HG03354 (cell line): ENCODE results near the gene CSRP2.

Experiments
- ATAC-seq: cut with Tn5 transposase; IDR thresholded peaks from one replicate; pipeline ENCODE4 v1.9.1; 2021; ENCODE audit warnings: mild to moderate bottlenecking; ENCODE audit not compliant: unreplicated experiment, poor library complexity, severe bottlenecking

CSRP2 gene

DNA sequence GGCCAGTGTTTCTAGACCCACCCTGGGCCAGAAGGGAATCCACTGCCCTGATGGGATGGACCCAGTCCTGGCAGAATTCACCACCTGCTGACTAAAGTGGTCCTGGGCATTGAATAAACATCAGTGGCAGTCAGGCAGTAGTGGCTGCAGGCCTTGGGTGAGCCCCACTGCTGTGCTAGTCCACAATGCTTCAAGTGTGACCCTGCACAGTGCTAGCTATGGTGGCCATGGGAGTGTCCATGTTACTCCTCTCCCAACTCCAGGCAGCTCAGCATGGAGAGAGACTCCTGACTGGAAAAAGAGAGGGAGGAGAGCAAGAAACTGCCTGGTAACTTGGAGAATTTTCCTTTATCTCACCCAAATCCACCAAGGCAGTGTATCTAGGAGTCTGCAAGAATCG, 17.5 kb upstream of the CSRP2 start:
- no peak for ATAC-seq

DNA sequence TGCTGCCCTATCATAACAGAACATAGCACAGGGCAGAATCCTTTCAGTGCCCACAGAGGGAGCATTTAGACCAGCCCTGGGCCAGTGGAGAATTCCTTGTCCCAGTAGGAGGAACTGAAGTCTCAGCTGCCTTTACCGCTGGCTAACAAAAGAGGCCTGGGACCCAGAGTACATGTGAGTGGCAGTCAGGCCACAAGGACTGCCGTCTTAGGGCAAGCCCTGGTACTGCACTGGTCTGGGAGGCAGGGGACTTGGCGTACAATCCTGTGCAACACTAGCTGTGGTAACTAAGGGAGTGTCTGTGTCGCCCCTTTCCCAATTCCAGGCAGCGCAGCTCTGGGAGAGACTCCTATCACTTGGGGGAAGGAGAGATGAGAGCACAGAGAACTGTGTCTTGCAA, 17.0 kb upstream of the CSRP2 start:
- ATAC-seq = no peak

DNA sequence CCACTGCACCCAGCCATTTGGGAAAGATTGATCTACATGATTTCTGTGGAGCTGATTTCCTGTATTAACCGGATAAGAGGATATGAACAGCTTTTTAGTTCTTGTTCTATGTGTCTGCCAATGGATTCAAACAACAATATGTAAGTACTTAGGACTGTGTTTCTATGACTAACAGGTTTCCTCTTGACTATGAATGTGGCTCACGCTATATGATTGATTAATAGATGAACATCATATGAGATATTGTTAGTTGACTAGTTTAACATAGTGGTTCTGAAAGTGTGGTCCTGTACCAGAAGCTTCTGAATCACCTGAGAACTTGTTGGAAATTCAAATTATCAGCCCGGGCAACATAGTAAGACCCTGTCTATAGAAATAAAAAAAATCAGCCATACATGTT, 12.8 kb upstream of the CSRP2 start:
- ATAC-seq = no peak

DNA sequence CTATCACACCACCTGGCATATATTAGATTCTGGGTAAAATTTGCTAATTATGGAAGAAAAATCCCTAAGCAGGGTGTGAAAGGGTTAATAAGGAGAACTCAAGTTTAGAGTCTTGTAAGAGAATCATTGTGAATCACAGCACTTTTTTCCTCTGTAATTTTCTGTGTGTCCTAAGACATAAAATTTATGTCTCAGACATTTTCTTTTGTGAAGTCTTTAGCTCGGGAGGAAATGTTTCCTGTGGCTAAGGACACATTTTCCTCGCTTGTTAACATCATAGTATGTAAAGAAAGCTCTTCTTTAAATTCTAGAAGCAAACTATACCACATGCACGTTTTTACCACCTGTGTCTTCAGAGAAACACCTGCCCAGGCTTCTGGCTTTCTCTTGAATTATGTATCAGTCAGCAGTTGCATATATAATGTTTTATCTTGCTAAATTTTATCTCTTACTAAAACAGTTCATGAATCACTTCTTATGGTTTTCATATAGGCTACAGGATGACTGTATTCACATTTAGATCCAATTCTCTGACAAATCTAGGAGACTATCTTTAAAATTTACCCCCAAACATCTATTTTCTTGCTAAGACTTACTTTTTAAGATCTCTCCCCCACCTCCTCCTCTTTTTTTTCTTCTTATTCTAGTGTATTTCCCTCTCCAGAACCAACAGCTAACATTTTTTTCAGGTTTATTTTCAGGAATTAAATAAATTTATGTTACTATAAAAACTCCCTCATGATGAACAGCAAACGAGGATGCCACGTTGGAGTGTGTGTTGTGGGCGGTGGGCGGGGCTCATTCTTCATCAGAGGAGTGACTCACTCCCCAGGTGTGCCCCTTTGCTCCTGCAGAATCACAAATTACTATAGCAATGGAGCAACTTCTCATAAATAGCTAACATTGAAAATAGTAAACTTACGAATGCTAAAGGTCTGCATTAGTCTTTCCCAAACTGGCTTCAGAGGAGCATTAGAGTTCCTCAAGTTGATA, 11.6 kb upstream of the CSRP2 start:
- ATAC-seq = no peak

DNA sequence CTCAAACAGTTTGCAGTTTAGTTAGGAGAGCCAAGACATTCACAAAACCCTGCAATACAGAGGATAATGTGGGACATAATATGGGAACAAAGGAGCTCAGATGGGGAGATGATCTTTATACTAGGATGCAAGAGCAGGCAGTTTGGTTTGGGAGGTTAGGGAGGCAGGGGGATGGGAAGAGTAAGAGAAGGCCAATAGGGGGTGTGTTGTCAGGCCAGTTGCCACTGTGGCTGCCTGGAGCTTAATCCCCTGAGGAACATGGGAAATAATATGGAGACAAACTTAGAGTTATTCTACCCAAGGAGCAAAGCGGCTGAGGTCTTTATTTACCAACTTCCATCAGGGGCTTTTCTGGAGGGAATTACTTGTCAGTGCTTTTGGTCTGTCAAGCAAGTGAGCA, 10.0 kb upstream of the CSRP2 start:
- no peak for ATAC-seq

DNA sequence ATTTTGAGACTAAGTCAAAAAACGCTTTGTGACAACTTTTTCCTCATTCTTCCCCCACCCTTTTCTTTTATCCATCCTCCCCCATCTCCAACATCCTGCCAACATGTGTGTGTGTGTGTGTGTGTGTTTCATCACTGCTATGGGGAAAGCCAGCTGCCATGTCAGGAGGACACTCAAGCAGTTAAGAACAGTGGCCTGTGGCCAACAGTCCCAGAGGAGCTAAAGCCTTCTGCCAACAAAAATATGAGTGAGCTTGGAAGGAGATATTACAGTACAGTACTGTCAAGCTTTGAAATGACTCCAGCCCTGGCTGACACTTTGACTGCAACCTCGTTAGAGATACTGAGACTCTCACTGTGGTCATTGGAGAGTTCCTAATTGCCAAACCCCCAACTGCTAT, 5.0 kb upstream of the CSRP2 start:
- no peak for ATAC-seq

DNA sequence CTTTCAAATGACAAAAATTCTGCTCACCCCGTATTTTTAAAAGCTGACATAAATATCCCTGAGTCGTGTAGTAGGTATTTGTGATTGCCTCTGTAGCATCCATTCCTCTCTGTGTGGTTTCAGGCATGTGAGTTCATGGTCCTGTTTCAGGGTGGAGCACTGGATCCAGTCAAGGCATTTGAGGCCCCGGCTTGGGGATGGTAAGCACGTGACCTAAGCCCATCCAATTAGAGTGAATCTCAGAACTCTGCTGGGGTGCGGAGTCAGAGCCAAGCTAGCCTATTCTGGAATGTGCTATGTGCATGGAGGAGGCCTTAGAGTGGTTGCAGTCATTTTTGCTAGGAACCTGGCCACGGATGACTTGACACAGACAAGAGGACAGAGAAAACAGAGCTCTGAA, 4.3 kb upstream of the CSRP2 start:
- ATAC-seq = no peak

DNA sequence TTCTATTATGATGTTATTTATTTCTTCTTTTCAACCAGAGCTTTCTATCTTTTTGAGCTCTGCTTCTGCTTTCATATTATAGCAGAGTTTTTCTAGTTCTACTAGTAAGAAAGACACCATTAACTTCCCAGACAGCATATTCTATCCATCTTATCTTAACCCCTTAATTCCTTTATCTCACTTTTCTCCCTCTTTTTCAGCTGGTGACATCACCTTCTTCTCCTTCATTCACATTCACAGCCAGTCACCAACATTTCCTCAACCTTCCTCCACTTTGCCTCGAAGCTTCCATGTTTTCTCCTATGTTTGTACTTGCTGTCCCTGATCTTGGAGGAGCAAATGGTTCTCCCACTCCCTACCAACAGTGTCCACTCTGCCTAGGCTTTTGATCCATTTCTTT, 3.5 kb upstream of the CSRP2 start:
- no peak for ATAC-seq

DNA sequence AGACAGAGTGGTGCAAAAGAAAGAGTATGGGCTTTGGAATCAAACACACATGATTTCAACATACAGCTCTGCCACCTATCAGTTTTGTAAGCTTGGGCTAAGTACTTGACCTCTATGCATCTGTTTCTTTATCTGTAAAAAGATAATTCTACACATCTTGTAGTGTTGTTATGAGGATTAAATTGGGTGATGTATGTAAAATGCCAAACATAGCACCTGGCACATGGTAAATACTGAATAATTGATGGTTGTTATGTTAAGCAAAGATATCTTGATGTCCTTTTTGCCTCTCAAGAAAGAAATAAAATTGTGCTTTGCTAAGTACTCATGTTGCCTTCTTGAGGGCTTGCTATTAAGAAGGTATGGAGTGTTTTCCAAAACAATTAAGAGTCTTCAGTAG, 2.3 kb upstream of the CSRP2 start:
- ATAC-seq = no peak

DNA sequence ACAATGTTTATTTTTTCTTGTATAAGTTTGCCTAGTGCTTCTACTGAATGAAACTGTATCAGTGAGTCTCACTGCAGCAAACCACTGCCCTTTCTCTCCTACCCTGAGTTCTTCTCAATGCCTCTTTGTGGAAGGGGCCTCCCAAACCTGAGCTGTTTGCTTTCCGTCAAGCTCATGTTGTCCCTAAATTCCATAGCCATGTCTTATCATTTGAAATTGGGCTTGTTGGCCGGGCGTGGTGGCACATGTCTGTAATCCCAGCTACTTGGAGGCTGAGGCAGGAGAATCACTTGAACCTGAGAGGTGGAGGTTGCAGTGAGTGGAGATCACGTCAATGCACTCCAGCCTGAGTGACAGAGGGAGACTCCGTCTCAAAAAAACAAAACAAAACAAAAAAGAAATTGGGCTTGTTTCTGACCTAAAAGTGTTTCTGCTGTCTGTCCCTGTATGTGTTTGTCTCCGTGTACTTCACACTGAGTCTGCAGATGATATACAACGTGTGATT, 1.8 kb upstream of the CSRP2 start:
- no peak for ATAC-seq

DNA sequence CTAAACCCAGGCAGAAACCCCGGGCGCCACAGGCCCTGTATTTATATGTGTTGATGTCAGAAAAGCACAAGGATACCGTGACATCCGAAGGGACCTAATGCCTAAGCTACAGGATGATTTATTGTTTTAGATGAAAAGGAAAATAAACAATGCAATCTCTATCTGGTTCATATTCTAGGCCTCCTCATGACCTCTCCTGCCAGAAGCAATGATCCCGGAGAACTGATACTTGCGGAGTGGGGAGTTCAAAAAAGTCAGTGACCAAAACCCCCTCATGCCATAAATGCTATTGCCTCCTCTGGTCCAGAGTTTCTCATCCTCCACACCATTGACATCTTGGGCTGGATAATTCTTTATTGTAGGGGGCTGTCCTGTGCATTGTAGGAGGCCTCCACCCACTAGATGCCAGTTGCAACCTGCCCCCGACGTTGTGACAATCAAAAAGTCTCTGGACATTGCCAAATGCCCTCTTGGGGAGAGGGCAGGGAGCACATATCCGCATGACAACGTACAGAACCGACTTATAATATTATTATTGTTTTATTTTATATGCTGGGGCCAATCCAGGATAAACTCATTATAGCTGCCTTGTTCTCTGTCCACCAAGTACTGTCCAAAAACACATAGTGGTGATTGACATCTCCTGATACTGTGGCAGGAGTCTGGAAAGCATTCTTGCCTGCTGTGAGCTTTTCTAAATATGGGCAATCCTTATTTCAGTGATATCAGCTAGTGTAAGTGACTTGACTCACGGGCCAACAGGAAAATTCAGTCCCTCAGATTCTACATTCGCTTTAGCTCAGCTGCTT, 1.1 kb upstream of the CSRP2 start:
- ATAC-seq = no peak

DNA sequence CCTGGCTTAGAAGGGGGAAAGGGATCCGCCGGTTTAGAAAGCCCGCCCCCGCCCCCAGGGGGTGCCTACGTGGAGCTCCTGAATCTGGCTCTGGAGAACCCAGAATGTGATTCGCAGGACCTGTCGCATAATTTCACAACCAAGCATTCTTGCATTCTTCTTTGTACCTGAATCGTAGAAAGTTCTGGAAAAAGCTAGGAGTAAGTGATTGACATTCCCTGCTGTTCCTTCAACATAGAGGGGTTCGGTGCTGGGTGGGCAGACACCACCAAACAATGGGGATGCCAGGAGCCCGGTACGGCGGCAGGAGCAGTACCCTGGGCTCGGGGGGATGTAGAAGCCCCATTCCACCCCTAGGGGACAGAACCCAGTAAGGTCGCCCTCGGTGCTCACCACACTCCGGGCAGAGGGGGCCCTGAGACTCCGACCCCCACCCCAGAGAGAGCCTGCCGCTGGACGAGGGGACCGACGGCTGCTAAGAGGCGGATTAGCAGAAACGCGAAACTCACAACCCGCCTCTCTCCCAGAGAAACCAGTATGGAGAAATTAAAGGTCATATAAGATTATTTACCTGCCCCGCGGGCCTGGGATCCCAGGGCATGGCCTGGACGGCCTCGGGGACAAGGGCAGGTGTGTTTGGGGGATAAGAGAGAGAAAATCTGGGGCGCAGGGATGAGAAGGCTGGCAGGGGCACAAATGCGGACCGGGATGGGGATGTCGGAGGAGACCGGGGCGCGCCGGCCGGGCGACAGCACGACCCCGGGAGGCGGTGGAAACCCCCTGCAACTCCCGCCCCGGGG, 520 bp downstream of the CSRP2 start:
- ATAC-seq = peak; percentile 69

DNA sequence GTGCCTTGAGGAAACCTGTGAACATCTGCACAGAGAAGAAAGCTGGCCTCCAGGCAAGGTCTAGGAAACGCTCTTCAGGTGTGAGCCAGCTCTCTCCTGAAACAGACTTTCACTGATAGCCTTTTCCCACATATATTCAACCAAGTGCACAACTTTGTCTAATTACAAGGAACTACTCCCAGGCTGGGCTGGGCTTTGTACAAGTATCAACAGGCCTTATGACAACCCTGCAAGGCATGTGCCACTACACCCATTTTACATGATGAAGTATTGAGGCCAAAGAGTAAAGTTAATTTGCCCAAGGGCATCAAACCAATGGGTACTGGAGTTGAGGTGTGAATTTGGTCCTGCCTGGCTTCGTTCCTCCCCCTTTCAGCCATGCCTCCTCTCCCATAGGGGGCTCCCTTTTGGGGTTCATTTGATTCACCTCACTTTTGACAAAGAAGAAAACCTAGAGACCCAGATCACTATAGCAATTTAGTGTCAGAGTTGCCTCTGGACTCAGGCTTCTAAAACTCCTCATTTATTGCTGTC, 2.1 kb downstream of the CSRP2 start:
- ATAC-seq = no peak

DNA sequence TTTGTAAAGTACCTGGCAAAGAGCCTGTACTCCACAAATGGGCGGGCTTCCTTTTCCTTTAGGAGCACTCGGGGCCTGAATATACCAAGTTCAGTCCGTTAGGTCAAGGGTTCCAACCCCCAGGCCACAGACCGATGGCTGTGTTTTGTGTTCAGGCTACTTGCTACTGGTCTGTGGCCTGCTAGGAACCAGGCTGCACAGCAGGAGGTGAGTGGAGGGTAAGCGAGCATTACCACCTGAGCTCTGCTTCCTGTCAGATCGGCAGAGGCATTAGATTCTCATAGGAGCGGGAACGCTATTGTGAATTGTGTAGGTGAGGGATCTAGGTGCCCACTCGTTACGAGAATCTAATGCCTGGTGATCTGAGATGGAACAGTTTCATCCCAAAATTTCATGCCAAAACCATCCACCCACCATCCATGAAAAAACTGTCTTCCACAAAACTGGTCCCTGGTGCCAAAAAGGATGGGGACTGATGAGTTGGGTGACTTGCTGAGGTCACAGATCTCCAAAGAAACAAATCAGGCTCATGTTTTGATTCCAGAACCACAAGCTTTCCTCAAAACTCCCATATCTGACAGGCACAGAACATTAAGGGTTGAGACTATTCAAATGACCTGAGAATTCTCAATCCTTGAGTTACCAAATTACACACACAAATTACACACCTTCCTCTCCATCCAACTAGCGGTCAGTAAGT, 4.2 kb downstream of the CSRP2 start:
- no peak for ATAC-seq

DNA sequence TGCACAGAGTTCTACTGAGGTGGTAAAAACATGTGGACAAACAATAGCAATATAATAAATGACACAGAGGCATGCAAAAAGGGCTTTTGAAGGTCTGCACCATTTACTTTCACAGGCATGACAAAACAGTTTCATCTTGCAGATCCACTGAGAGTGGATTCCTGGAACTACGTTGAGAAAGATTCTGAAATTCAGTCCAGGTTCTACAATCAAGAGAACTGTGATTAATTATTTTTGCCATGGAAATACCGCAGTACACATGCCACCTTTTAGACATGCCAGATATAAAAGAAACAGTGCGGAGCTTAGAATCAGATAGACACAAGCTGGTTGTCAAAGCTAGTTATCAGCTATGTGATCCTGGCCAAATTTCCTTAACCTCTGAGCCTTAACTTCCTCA, 4.8 kb downstream of the CSRP2 start:
- ATAC-seq = no peak

DNA sequence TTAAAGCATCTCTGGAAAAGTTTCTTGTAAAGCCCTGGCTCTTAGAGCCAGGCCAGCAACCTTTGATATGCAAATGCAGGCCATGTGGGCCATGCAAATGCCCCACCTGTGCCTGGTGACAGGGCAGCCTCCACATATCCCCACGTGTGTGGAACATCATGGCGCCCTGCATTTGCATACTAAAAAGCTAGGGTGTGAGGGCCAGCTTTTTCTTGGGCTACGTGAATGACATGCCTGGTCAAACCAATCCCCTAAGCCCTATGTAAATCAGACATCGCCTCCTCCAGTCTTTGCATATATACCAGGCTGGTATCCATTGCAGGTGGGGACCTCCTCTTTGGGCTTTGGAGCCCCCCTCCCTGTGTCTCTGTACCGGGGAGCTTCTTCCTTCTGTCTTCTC, 6.4 kb downstream of the CSRP2 start:
- no peak for ATAC-seq

DNA sequence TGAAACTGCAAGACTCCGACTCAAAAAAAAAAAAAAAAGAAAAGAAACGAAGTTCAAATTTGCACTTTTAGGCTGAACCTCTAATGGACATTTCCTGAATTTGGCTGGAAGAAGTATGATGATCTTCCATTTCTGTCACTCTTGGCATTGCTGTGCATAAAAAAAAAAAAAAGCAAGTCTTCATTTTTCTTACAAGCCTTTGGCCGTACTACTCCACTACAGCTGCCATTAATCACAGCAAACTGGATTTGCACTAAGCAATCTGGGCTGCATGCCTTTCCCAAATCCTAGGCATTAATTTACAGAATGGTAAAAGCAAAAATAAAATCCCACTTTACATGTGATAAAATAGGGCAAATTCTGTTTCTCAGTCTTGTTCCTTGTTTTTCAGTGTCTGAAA, 7.1 kb downstream of the CSRP2 start:
- ATAC-seq = no peak

DNA sequence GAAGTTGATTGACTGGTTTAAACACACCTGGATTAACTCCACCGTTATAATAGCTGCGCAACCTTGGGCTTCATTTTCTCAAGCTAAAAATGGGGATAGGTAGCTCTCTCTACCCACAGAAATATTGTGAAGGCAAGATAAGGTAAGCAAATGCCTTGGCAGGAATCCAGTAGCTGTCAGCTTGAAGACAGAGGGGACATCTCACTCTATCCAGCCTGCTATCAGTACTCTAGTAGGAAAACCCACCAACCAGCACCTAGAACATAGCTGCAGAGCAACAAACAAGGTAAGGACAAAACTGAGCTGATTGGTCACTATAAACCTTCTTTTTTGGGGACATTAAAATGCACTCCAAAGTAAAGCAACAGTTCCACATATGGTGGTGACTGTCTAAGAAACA, 7.7 kb downstream of the CSRP2 start:
- ATAC-seq = no peak

DNA sequence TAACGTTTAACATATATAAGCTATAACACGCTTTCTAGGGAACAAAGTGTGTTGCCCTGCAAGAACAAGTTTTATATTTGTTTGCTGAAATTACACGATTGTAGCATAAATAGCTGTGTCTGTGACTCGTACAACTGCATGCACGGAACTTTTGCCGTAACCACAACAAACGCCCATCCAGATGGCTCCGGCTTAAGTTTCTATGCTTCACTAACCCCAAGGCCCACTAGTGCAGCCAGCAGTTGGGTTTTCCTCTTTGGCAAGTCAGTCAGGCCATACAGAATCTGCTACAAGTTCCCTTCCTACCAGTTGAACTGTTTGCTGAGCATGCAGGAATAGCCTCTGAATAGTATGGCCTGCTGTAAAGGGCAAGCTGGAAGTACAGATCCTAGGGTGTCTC, 12.1 kb downstream of the CSRP2 start:
- peak; percentile 51 for ATAC-seq
